ENCODE results near the gene ETNK2.

The ETNK2 gene

GRCh38 chr1:204190212-204191211, 38.7 kb upstream of the ETNK2 start:
- H3K27ac Mint-ChIP-seq (ENCODE audit: low read depth) = no peak overlapping the region
- H3K9me3 Mint-ChIP-seq = no peaks in the 10 kb centered on the region
- no peak for DNase-seq (ENCODE audit: low spot score in 2 of 2)
- peaks cover 49% of the 10 kb centered on the region for H3K27me3 Mint-ChIP-seq
- no peaks in the 10 kb centered on the region for H3K36me3 Mint-ChIP-seq (ENCODE audit: insufficient read depth)
- no peak overlapping the region for H3K4me3 Mint-ChIP-seq
- ATAC-seq (replicated peaks; ENCODE audit: extremely low read depth, poor library complexity, severe bottlenecking) = no peak
- H3K4me1 Mint-ChIP-seq = no peaks in the 10 kb centered on the region

- peaks cover 49% of the 10 kb centered on the region for H3K27me3 Mint-ChIP-seq
- H3K36me3 Mint-ChIP-seq (ENCODE audit: insufficient read depth) = no peaks in the 10 kb centered on the region
- ATAC-seq (replicated peaks; ENCODE audit: extremely low read depth, poor library complexity, severe bottlenecking) (no peak), DNase-seq (ENCODE audit: low spot score in 2 of 2) (no peak)
- no peaks in the 10 kb centered on the region for H3K4me1 Mint-ChIP-seq
- no peak overlapping the region for H3K4me3 Mint-ChIP-seq
- no peak overlapping the region for H3K27ac Mint-ChIP-seq (ENCODE audit: low read depth)
- H3K9me3 Mint-ChIP-seq = no peaks in the 10 kb centered on the region
These were observed 37.3 kb upstream of the ETNK2 start for GRCh38 chr1:204188959-204189639.

DNA sequence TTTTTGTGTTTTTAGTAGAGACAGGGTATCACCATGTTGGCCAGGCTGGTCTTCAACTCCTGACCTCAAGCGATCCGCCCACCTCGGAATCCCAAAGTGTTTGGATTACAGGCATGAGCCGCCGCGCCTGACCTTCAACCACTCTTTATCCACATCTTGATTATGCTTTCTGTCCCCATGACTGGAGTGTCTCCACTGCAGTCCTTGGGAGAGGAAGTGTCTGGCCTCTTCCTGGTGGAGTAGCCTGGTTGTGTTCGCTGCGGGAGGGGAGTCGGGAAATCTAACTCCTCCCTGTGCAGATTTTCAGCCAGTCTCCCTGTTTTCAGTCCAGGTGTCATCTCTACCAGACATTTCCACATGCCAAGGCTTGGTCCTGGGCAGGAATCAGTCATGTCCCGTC, 34.8 kb upstream of the ETNK2 start:
- Mint-ChIP-seq H3K27me3 (peaks cover 38% of the 10 kb centered on the region), H3K4me3 (no peak overlapping the region), H3K27ac (ENCODE audit: low read depth) (no peak overlapping the region), H3K4me1 (no peaks in the 10 kb centered on the region), H3K9me3 (no peaks in the 10 kb centered on the region), H3K36me3 (ENCODE audit: insufficient read depth) (no peaks in the 10 kb centered on the region)
- DNase-seq (ENCODE audit: low spot score in 2 of 2) (no peak), ATAC-seq (replicated peaks; ENCODE audit: extremely low read depth, poor library complexity, severe bottlenecking) (no peak)

GRCh38 chr1:204181116-204181515, 29.3 kb upstream of the ETNK2 start:
- DNase-seq (ENCODE audit: low spot score in 2 of 2) (no peak), ATAC-seq (replicated peaks; ENCODE audit: extremely low read depth, poor library complexity, severe bottlenecking) (no peak)
- Mint-ChIP-seq H3K4me1 (no peaks in the 10 kb centered on the region), H3K4me3 (no peak overlapping the region), H3K27ac (ENCODE audit: low read depth) (no peak overlapping the region), H3K9me3 (no peaks in the 10 kb centered on the region), H3K27me3 (no peaks in the 10 kb centered on the region), H3K36me3 (ENCODE audit: insufficient read depth) (no peaks in the 10 kb centered on the region)

- Mint-ChIP-seq H3K4me1 (no peaks in the 10 kb centered on the region), H3K27me3 (no peaks in the 10 kb centered on the region), H3K27ac (ENCODE audit: low read depth) (no peak overlapping the region), H3K4me3 (no peak overlapping the region), H3K9me3 (no peaks in the 10 kb centered on the region), H3K36me3 (ENCODE audit: insufficient read depth) (no peaks in the 10 kb centered on the region)
- DNase-seq (ENCODE audit: low spot score in 2 of 2) (no peak), ATAC-seq (replicated peaks; ENCODE audit: extremely low read depth, poor library complexity, severe bottlenecking) (no peak)
These were observed 28.3 kb upstream of the ETNK2 start for GRCh38 chr1:204180133-204180532.

DNA sequence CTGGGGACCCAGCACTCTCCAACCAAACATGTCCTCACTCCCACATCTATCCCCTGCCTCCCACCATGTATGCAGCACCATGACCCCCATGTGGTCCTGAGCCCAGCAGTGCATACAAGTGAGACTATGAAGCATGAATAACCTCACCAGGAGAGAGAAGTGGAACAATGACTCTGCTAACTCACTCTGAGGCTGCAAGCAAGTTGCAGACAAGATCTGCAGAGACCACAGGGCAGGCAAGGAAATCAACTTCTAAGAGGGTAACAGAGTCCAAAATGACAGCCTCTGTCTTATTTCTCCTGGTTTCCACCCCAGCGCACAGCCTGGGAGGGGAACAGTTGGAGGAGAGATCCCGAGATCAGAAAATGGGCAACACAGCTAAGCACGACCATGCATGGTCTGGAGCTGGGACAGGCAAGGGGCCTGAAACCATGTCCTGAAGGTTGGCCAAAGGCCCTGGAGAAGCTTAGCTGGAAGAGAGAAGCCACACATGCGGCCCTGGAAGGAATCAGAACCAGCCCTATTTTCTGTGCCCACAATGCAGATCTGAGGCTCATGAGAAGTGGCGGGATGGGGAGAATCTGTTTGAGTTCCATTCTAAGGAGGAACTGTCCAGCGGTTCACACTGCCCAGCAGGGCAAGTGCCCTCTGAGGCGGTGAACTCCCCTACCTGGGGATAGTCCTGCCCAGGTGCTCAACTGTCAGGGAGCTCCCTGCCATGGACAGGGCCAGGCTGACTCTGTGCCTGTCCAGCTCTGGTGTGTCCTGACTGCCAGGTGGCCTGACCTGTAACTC, 26.8 kb upstream of the ETNK2 start:
- Mint-ChIP-seq H3K9me3 (peaks cover 3% of the 10 kb centered on the region), H3K4me1 (no peaks in the 10 kb centered on the region)
- no peak for ATAC-seq (replicated peaks; ENCODE audit: extremely low read depth, poor library complexity, severe bottlenecking)

DNA sequence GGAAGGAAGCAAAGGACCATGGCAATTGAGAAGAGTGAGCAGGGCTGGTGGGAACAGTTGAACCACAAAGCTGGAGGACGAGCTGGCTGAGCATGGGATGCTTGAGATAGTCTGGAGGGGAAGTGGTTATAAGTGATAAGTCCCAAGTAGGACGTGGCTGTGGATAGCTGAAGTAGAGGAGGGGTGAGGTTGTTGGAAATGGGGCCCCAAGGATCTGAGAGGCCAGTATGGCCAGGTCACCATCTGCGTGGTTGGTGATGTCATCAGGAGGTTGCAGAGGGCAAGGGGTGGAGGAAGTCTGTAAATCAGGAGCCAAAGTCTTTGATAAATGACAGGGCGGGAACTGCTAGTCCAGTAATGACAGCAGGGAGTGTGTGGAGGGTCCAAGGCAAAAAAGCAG, 25.3 kb upstream of the ETNK2 start:
- Mint-ChIP-seq H3K27ac (ENCODE audit: low read depth) (no peak overlapping the region), H3K36me3 (ENCODE audit: insufficient read depth) (no peaks in the 10 kb centered on the region), H3K27me3 (no peaks in the 10 kb centered on the region), H3K4me1 (no peaks in the 10 kb centered on the region), H3K9me3 (peaks cover 6% of the 10 kb centered on the region), H3K4me3 (no peak overlapping the region)
- ATAC-seq (replicated peaks; ENCODE audit: extremely low read depth, poor library complexity, severe bottlenecking) = no peak
- no peak for DNase-seq (ENCODE audit: low spot score in 2 of 2)

More for the DNA sequence above, 26.8 kb upstream of the ETNK2 start:
- Mint-ChIP-seq H3K36me3 (ENCODE audit: insufficient read depth) (no peaks in the 10 kb centered on the region), H3K27ac (ENCODE audit: low read depth) (no peak overlapping the region), H3K27me3 (no peaks in the 10 kb centered on the region), H3K4me3 (no peak overlapping the region)
- DNase-seq (ENCODE audit: low spot score in 2 of 2) = no peak

DNA sequence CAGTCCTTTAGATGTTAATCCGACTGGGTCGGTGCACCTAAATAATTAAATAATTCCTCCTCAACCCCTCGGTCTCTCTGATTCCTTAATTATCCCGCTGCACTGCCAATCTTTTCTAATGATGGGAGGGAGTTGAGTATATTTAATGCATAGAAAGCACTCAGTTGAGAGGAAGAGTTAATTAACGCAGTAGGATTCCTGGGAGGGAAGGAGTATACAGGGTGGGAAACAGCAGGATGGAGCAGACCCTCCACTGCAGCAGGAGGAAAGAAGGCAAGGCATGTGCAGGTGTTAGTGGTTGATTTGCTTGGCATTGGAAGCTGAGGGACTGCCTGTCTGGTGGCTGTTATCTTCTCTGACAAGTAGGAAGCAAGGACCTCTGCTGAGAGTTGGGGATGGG, 24.2 kb upstream of the ETNK2 start:
- ATAC-seq (replicated peaks; ENCODE audit: extremely low read depth, poor library complexity, severe bottlenecking) (no peak), DNase-seq (ENCODE audit: low spot score in 2 of 2) (no peak)
- no peaks in the 10 kb centered on the region for H3K4me1 Mint-ChIP-seq
- no peaks in the 10 kb centered on the region for H3K36me3 Mint-ChIP-seq (ENCODE audit: insufficient read depth)
- H3K4me3 Mint-ChIP-seq = no peak overlapping the region
- H3K9me3 Mint-ChIP-seq = peaks cover 6% of the 10 kb centered on the region
- no peak overlapping the region for H3K27ac Mint-ChIP-seq (ENCODE audit: low read depth)
- H3K27me3 Mint-ChIP-seq = no peaks in the 10 kb centered on the region

DNA sequence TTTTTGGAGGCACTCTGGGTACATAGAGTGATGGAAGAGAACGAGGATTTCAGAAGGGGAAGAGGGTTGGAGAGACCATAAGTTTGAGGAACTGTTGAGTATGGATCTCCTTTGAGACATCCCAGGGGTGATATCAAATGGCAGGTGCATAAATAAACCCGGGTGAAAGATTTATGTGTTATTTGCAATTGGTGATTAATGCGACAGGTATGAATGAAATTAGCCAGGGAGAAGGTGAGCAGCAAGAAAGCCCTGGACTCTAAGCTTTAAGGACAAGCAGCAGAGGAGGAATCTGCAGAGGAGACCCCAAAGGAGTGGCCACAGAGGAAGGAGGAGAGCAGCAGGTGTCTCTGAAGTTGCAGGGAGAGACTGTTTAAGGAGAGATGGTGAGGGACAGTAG, 23.1 kb upstream of the ETNK2 start:
- no peak for ATAC-seq (replicated peaks; ENCODE audit: extremely low read depth, poor library complexity, severe bottlenecking)
- Mint-ChIP-seq H3K27ac (ENCODE audit: low read depth) (no peak overlapping the region), H3K4me3 (no peak overlapping the region), H3K9me3 (peaks cover 11% of the 10 kb centered on the region), H3K4me1 (no peaks in the 10 kb centered on the region), H3K27me3 (no peaks in the 10 kb centered on the region), H3K36me3 (ENCODE audit: insufficient read depth) (no peaks in the 10 kb centered on the region)
- DNase-seq (ENCODE audit: low spot score in 2 of 2) = no peak

- no peak for DNase-seq (ENCODE audit: low spot score in 2 of 2)
These were observed 20.7 kb upstream of the ETNK2 start for GRCh38 chr1:204172404-204173029.

DNA sequence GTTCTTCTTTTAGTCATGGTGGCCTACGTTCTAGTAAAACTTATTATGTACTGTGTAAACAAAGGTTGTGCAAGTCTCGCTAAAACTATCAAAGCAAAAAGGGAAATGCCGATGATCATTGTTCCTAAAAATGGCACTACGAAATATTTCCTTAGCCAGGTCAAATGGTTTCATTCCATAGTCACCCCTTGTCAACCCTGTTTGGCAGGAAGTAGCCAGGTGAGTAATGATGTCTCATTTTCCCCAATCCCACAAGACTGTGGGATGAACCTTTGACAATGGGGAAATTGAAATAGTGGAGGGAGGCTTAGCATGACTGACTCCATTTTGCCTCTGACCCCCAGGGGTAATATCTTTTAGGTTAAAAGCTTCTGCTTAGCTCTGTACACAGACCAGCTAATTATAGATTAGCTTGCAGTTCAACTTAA, 19.9 kb upstream of the ETNK2 start:
- ATAC-seq (replicated peaks; ENCODE audit: extremely low read depth, poor library complexity, severe bottlenecking) (no peak), DNase-seq (ENCODE audit: low spot score in 2 of 2) (no peak)
- H3K9me3 Mint-ChIP-seq = peaks cover 16% of the 10 kb centered on the region
- no peak overlapping the region for H3K4me3 Mint-ChIP-seq
- no peak overlapping the region for H3K27ac Mint-ChIP-seq (ENCODE audit: low read depth)
- H3K27me3 Mint-ChIP-seq = no peaks in the 10 kb centered on the region
- H3K4me1 Mint-ChIP-seq = no peaks in the 10 kb centered on the region
- no peaks in the 10 kb centered on the region for H3K36me3 Mint-ChIP-seq (ENCODE audit: insufficient read depth)

More at GRCh38 chr1:204172404-204173029, 20.7 kb upstream of the ETNK2 start:
- Mint-ChIP-seq H3K4me3 (no peak overlapping the region), H3K27ac (ENCODE audit: low read depth) (no peak overlapping the region), H3K36me3 (ENCODE audit: insufficient read depth) (no peaks in the 10 kb centered on the region), H3K9me3 (peaks cover 12% of the 10 kb centered on the region), H3K27me3 (no peaks in the 10 kb centered on the region), H3K4me1 (no peaks in the 10 kb centered on the region)
- ATAC-seq (replicated peaks; ENCODE audit: extremely low read depth, poor library complexity, severe bottlenecking) = no peak

- DNase-seq (ENCODE audit: low spot score in 2 of 2) = no peak
- H3K27me3 Mint-ChIP-seq = peaks cover 10% of the 10 kb centered on the region
- no peaks in the 10 kb centered on the region for H3K36me3 Mint-ChIP-seq (ENCODE audit: insufficient read depth)
- H3K27ac Mint-ChIP-seq (ENCODE audit: low read depth) = no peak overlapping the region
- no peaks in the 10 kb centered on the region for H3K4me1 Mint-ChIP-seq
- no peak overlapping the region for H3K4me3 Mint-ChIP-seq
- no peak for ATAC-seq (replicated peaks; ENCODE audit: extremely low read depth, poor library complexity, severe bottlenecking)
- H3K9me3 Mint-ChIP-seq = peaks cover 16% of the 10 kb centered on the region
These were observed 18.8 kb upstream of the ETNK2 start for GRCh38 chr1:204170494-204171155.
